Measurements from ENCODE around the gene KCTD20.

- no peak for TF ChIP-seq CTCF (IDR thresholded peaks at IDR 0.05; ENCODE audit: insufficient read depth, low read length, poor library complexity, severe bottlenecking)
- no peak for TF ChIP-seq EZH2phosphoT487 (conservative IDR thresholded peaks at IDR 0.05; ENCODE audit: low read length)
Observed at GRCh38 chr6:36402481-36402880, 40.3 kb upstream of the KCTD20 start.

All from SU-DHL-6 (cell line).